ENCODE results near the gene ITGA8.
"Not testable (repeated sequence)": the region's sequence is repeated elsewhere in the genome, so short reads cannot be mapped to it uniquely, and the experiment has no call there.

ITGA8 gene

GRCh38 chr10:15562578-15562977, 157.1 kb downstream of the ITGA8 start:
- no peak for DNase-seq (ENCODE audit: extremely low read depth in 1 of 2, low read depth in 1 of 2)

GRCh38 chr10:15562116-15562515, 157.6 kb downstream of the ITGA8 start:
- DNase-seq (ENCODE audit: extremely low read depth in 1 of 2, low read depth in 1 of 2), result no peak

GRCh38 chr10:15558136-15558535, 161.6 kb downstream of the ITGA8 start:
- DNase-seq (ENCODE audit: extremely low read depth in 1 of 2, low read depth in 1 of 2), result no peak

GRCh38 chr10:15557168-15557567, 162.6 kb downstream of the ITGA8 start:
- not testable (repeated sequence) for DNase-seq (ENCODE audit: extremely low read depth in 1 of 2, low read depth in 1 of 2)

- no peak for DNase-seq (ENCODE audit: extremely low read depth in 1 of 2, low read depth in 1 of 2)
Observed at GRCh38 chr10:15550950-15551349, 168.8 kb downstream of the ITGA8 start.

- no peak for DNase-seq (ENCODE audit: extremely low read depth in 1 of 2, low read depth in 1 of 2)
Observed at GRCh38 chr10:15548331-15548730, 171.4 kb downstream of the ITGA8 start.

- DNase-seq (ENCODE audit: extremely low read depth in 1 of 2, low read depth in 1 of 2), result no peak
Observed at GRCh38 chr10:15546606-15547005, 173.1 kb downstream of the ITGA8 start.

GRCh38 chr10:15545884-15546283, 173.8 kb downstream of the ITGA8 start:
- DNase-seq (ENCODE audit: extremely low read depth in 1 of 2, low read depth in 1 of 2), result no peak

GRCh38 chr10:15545266-15545665, 174.5 kb downstream of the ITGA8 start:
- DNase-seq (ENCODE audit: extremely low read depth in 1 of 2, low read depth in 1 of 2), result no peak

- DNase-seq (ENCODE audit: extremely low read depth in 1 of 2, low read depth in 1 of 2), result no peak
Observed at GRCh38 chr10:15543994-15544393, 175.7 kb downstream of the ITGA8 start.

- DNase-seq (ENCODE audit: extremely low read depth in 1 of 2, low read depth in 1 of 2), result no peak
Observed at GRCh38 chr10:15542817-15543216, 176.9 kb downstream of the ITGA8 start.

- DNase-seq (ENCODE audit: extremely low read depth in 1 of 2, low read depth in 1 of 2), result no peak
Observed at GRCh38 chr10:15541376-15541775, 178.3 kb downstream of the ITGA8 start.

GRCh38 chr10:15540727-15541126, 179.0 kb downstream of the ITGA8 start:
- no peak for DNase-seq (ENCODE audit: extremely low read depth in 1 of 2, low read depth in 1 of 2)

GRCh38 chr10:15539262-15539661, 180.5 kb downstream of the ITGA8 start:
- DNase-seq (ENCODE audit: extremely low read depth in 1 of 2, low read depth in 1 of 2), result no peak

GRCh38 chr10:15534928-15535538, 184.7 kb downstream of the ITGA8 start:
- not testable (repeated sequence) for DNase-seq (ENCODE audit: extremely low read depth in 1 of 2, low read depth in 1 of 2)

- DNase-seq (ENCODE audit: extremely low read depth in 1 of 2, low read depth in 1 of 2), result no peak
Observed at GRCh38 chr10:15531927-15532722, 187.6 kb downstream of the ITGA8 start.

GRCh38 chr10:15528859-15529239, 190.9 kb downstream of the ITGA8 start:
- no peak for DNase-seq (ENCODE audit: extremely low read depth in 1 of 2, low read depth in 1 of 2)

GRCh38 chr10:15526754-15527153, 193.0 kb downstream of the ITGA8 start:
- DNase-seq (ENCODE audit: extremely low read depth in 1 of 2, low read depth in 1 of 2), result no peak

- no peak for DNase-seq (ENCODE audit: extremely low read depth in 1 of 2, low read depth in 1 of 2)
Observed at GRCh38 chr10:15521328-15521903, 198.3 kb downstream of the ITGA8 start.

GRCh38 chr10:15518250-15518649, 201.5 kb downstream of the ITGA8 start:
- DNase-seq (ENCODE audit: extremely low read depth in 1 of 2, low read depth in 1 of 2), result no peak

- DNase-seq (ENCODE audit: extremely low read depth in 1 of 2, low read depth in 1 of 2), result no peak
Observed at GRCh38 chr10:15516256-15517085, 203.3 kb downstream of the ITGA8 start.
